ENCODE measurements around the gene CCDC167. TPM values are rescaled to one million over a fixed set of nuclear protein-coding genes. Genes with fewer than 3 reads are reported as not detected.
"Not testable (repeated sequence)": the region's sequence is repeated elsewhere in the genome, so short reads cannot be mapped to it uniquely, and the experiment has no call there.

CCDC167 gene
- total RNA-seq, 1 donor from 2014 or later, result 24.8 TPM

DNA sequence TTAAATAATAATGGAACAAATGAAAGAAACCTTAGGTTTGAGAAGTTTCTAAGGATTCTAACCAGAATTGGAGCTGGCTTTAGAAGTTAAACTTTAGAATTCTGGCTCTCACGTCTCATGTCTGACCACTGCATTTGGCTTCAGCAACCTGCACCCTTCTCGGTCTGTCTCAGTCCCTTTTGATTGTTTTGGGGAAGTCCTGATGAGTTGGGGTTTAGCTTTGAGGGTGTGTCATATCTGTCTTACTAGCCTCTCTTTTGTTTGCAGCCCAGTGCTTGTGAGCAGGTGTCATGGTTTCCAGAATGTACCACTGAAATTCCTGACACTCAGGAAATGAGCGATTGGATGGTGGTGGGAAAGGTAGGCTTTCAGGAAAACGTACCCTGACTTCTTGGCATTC lies 49.7 kb downstream of the CCDC167 start:
- peaks cover 42% of the 10 kb centered on the region for H3K36me3 Mint-ChIP-seq

GRCh38 chr6:37443216-37443542 lies 56.5 kb downstream of the CCDC167 start:
- H3K27me3 Mint-ChIP-seq (ENCODE audit: low read depth); H3K4me3 Mint-ChIP-seq; H3K9me3 Mint-ChIP-seq; H3K27ac Mint-ChIP-seq; DNase-seq (ENCODE audit: low spot score in 2 of 2, unreplicated experiment in 2 of 2); H3K4me1 Mint-ChIP-seq: not testable (repeated sequence)
- H3K36me3 Mint-ChIP-seq, result peaks cover 36% of the 10 kb centered on the region

More for the DNA sequence above, 49.7 kb downstream of the CCDC167 start:
- Mint-ChIP-seq H3K9me3 (no peaks in the 10 kb centered on the region), H3K27me3 (ENCODE audit: low read depth) (no peaks in the 10 kb centered on the region), H3K27ac (no peak overlapping the region), H3K4me1 (peaks cover 19% of the 10 kb centered on the region), H3K4me3 (no peak overlapping the region)
- TF ChIP-seq, protein P1, sequence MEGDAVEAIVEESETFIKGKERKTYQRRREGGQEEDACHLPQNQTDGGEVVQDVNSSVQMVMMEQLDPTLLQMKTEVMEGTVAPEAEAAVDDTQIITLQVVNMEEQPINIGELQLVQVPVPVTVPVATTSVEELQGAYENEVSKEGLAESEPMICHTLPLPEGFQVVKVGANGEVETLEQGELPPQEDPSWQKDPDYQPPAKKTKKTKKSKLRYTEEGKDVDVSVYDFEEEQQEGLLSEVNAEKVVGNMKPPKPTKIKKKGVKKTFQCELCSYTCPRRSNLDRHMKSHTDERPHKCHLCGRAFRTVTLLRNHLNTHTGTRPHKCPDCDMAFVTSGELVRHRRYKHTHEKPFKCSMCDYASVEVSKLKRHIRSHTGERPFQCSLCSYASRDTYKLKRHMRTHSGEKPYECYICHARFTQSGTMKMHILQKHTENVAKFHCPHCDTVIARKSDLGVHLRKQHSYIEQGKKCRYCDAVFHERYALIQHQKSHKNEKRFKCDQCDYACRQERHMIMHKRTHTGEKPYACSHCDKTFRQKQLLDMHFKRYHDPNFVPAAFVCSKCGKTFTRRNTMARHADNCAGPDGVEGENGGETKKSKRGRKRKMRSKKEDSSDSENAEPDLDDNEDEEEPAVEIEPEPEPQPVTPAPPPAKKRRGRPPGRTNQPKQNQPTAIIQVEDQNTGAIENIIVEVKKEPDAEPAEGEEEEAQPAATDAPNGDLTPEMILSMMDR (IDR thresholded peaks at IDR 0.05; ENCODE audit: unreplicated experiment), result no peak
- no peak for DNase-seq (ENCODE audit: low spot score in 2 of 2, unreplicated experiment in 2 of 2)

DNA sequence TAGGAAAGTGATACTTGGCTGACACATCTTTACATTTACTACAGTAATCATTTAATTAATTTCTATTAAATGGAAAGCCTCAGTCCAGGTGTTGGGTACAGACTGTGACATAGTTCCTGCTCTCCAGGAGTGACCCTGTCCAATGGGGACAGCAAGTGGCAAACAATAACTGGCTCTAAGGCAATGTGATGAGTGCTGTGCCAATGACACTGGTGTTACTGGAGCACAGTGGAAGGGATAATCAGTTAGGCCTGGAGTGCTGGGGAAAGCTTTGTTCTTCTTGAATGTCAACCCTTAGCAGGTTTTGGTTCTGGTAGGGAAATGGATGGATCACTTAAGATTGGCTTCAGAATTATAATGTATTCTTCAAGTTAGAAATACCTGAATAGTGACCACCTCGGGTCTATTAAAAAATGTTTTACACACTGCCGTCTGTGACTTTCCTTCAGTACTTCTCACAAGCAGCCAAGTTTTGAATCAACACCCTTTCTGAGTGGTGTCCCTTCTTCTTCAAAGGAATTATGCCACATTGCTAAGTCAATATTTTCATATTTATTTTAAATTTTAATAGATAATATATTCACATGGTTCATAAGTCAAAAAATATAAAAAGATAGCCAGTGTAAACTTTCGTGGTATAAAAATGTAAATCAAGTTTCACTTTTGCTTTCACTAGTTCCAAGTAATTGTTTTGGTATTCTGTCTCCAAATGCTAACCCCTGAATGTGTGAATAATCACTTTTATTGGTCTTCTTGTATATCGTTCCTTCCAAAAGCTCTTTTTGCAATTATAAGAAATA lies 57.1 kb downstream of the CCDC167 start:
- DNase-seq (ENCODE audit: low spot score in 2 of 2, unreplicated experiment in 2 of 2), result no peak
- TF ChIP-seq, protein P1 (IDR thresholded peaks at IDR 0.05; ENCODE audit: unreplicated experiment), result no peak
- H3K27ac Mint-ChIP-seq, result no peak overlapping the region
- no peaks in the 10 kb centered on the region for H3K9me3 Mint-ChIP-seq
- no peak overlapping the region for H3K4me3 Mint-ChIP-seq
- no peaks in the 10 kb centered on the region for H3K4me1 Mint-ChIP-seq
- no peaks in the 10 kb centered on the region for H3K27me3 Mint-ChIP-seq (ENCODE audit: low read depth)
- peaks cover 38% of the 10 kb centered on the region for H3K36me3 Mint-ChIP-seq

DNA sequence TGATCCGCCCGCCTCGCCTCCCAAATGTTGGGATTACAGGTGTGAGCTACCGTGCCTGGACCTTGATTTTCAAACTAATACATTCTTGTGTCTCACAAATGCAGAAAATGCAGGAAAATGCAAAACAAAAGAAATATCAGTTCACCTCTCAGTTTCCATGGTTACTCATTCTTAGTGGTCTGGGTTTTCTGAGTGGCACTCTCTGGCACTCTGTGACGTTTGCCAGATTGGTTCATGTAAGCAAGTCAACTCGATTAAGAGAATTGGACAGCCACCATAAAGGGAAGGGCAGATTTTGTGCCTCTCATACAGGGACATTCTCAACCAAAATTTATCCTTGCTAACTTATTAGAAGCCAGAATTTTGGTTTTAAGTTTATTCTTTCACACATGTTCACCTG lies 58.0 kb downstream of the CCDC167 start:
- no peaks in the 10 kb centered on the region for H3K27me3 Mint-ChIP-seq (ENCODE audit: low read depth)

DNA sequence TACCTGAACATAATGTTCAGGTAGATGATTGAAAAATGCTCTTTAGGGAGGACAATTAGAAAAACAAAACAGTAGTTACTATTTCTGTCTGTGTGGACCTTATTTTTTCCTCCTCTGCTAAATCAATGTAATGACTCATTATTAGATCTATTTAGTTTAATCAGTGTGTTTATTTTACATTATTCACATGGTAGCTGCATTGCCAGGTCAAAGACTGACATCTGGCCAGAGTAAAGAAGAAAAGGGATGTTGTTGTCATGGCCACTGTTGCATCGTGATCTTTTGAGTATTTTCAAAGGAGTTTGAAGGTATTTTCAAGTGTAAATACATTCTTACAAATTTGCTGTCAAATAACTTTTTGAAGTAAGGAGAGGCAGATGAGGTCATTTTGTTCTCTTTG lies 60.8 kb downstream of the CCDC167 start:
- Mint-ChIP-seq H3K27ac (no peak overlapping the region), H3K36me3 (peaks cover 22% of the 10 kb centered on the region), H3K27me3 (ENCODE audit: low read depth) (no peaks in the 10 kb centered on the region), H3K4me1 (peaks cover 10% of the 10 kb centered on the region), H3K9me3 (no peaks in the 10 kb centered on the region), H3K4me3 (no peak overlapping the region)
- TF ChIP-seq, protein P1 (IDR thresholded peaks at IDR 0.05; ENCODE audit: unreplicated experiment), result no peak
- no peak for DNase-seq (ENCODE audit: low spot score in 2 of 2, unreplicated experiment in 2 of 2)

More for the DNA sequence above, 58.0 kb downstream of the CCDC167 start:
- peaks cover 35% of the 10 kb centered on the region for H3K36me3 Mint-ChIP-seq
- H3K4me3 Mint-ChIP-seq, result no peak overlapping the region
- DNase-seq (ENCODE audit: low spot score in 2 of 2, unreplicated experiment in 2 of 2), result no peak
- H3K27ac Mint-ChIP-seq, result no peak overlapping the region
- no peaks in the 10 kb centered on the region for H3K9me3 Mint-ChIP-seq
- TF ChIP-seq, protein P1 (IDR thresholded peaks at IDR 0.05; ENCODE audit: unreplicated experiment), result no peak
- no peaks in the 10 kb centered on the region for H3K4me1 Mint-ChIP-seq

DNA sequence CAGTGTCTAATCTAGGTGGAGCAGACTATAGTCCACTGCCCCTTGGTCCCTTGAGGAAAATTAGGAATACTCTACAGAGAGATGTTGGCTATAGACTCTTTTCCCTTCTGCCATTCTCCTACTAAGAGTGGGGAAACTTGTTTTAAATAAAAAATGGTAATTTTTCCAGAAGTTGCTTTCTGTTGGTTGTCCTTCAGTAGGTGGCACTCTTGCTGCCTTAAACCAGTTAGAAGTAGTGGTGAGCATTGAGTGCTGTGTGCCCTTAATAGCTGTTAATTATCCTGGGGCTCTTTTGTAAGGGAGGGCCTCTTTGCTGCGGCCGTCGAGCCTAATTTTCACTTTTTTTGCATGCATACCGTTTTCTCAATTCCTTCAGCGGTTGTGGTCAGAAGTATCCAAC lies 63.9 kb downstream of the CCDC167 start:
- no peaks in the 10 kb centered on the region for H3K27me3 Mint-ChIP-seq (ENCODE audit: low read depth)
- peaks cover 18% of the 10 kb centered on the region for H3K36me3 Mint-ChIP-seq
- no peak overlapping the region for H3K4me3 Mint-ChIP-seq
- peaks cover 21% of the 10 kb centered on the region for H3K4me1 Mint-ChIP-seq
- DNase-seq (ENCODE audit: low spot score in 2 of 2, unreplicated experiment in 2 of 2), result no peak
- no peaks in the 10 kb centered on the region for H3K9me3 Mint-ChIP-seq
- TF ChIP-seq, protein P1 (IDR thresholded peaks at IDR 0.05; ENCODE audit: unreplicated experiment), result no peak
- no peak overlapping the region for H3K27ac Mint-ChIP-seq
